HEK293T (cell line): ENCODE measurements around the gene ANKRD33B.

Experiments
- BHLHE40 ChIP-seq: fragments of 450-650 bp; IDR thresholded peaks from 2 replicates; pipeline ENCODE4 v1.6.1; 2016; ENCODE audit warnings: mild to moderate bottlenecking, moderate library complexity, borderline replicate concordance
- CTBP1 ChIP-seq: fragments of 450-650 bp; IDR thresholded peaks from 2 replicates; pipeline ENCODE4 v1.6.1; 2016; ENCODE audit warnings: borderline replicate concordance
- FOXA1 ChIP-seq: fragments of 450-650 bp; IDR thresholded peaks from 2 replicates; pipeline ENCODE4 v1.6.1; 2016; ENCODE audit warnings: mild to moderate bottlenecking
- FOXM1 ChIP-seq: fragments of 450-650 bp; IDR thresholded peaks from 2 replicates; pipeline ENCODE4 v1.6.1; 2017; ENCODE audit warnings: mild to moderate bottlenecking, borderline replicate concordance
- HDGF ChIP-seq: fragments of 450-650 bp; IDR thresholded peaks from 2 replicates; pipeline ENCODE4 v1.6.1; 2017; ENCODE audit warnings: antibody characterized with exemption, borderline replicate concordance
- LEF1 ChIP-seq: fragments of 450-650 bp; IDR thresholded peaks from 2 replicates; pipeline ENCODE4 v1.6.1; 2017; ENCODE audit warnings: mild to moderate bottlenecking, borderline replicate concordance
- NFRKB ChIP-seq: fragments of 450-650 bp; IDR thresholded peaks from 2 replicates; pipeline ENCODE4 v1.6.1; 2016; ENCODE audit warnings: mild to moderate bottlenecking, moderate library complexity
- SP1 ChIP-seq: fragments of 450-650 bp; IDR thresholded peaks from 2 replicates; pipeline ENCODE4 v1.6.1; 2017
- ZNF384 ChIP-seq: fragments of 450-650 bp; IDR thresholded peaks from 2 replicates; pipeline ENCODE4 v1.6.1; 2016

DNA sequence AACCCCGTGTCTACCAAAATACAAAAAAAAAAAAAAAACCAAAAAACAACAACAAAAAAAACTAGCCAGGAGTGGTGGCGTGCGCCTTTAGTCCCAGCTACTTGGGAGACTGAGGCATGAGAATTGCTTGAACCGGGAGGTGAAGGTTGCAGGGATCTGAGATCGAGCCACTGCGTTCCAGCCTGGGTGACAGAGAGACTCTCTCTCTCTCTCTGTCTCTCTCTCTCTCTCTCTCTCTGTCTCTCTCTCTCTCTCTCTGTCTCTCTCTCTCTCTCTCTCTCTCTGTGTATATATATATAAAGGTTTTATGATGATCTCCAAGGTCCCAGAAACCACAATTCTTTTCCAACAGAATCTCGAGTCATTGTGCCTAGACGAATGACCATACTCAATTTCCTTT is 18.8 kb upstream of the ANKRD33B start:
- TF ChIP-seq CTBP1, result no peak
- TF ChIP-seq NFRKB, result no peak
- no peak for TF ChIP-seq FOXA1
- no peak for TF ChIP-seq ZNF384
- no peak for TF ChIP-seq HDGF
- no peak for TF ChIP-seq BHLHE40
- no peak for TF ChIP-seq SP1
- no peak for TF ChIP-seq FOXM1
- no peak for TF ChIP-seq LEF1
